ENCODE measurements around the gene GABRP.
"Not testable (repeated sequence)": the region's sequence is repeated elsewhere in the genome, so short reads cannot be mapped to it uniquely, and the experiment has no call there.

GABRP gene

GRCh38 chr5:170749911-170750431 lies 33.6 kb upstream of the GABRP start:
- TF ChIP-seq CTCF (IDR thresholded peaks at IDR 0.05; ENCODE audit: insufficient read depth, missing control alignments), result no peak

GRCh38 chr5:170750791-170751190 lies 32.7 kb upstream of the GABRP start:
- TF ChIP-seq CTCF (IDR thresholded peaks at IDR 0.05; ENCODE audit: insufficient read depth, missing control alignments), result no peak
- DNase-seq (ENCODE audit: insufficient read length, low spot score), result no peak
- no peak for FAIRE-seq

More at GRCh38 chr5:170749911-170750431, 33.6 kb upstream of the GABRP start:
- no peak for FAIRE-seq
- DNase-seq (ENCODE audit: insufficient read length, low spot score), result no peak

DNA sequence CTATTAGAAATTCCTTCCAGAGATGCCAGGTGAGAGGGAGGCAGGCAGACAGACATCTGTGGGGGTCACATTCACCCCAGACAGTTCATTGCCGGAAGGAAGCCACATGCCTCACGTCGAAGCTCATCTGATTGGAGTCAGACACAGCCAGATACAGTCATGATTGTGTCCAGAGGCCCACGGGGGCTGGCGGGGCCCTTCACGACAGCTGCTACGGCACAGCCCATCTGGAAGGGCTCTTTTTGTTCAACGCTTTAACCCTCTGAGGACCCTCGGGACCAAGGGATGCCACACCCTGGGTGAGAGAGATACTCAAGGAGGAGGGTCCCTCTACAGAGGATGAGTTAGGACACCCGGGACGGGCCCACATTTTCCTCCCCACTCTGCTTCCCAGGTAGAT lies 31.9 kb upstream of the GABRP start:
- DNase-seq (ENCODE audit: insufficient read length, low spot score) (no peak), FAIRE-seq (no peak)
- no peak for TF ChIP-seq CTCF (IDR thresholded peaks at IDR 0.05; ENCODE audit: insufficient read depth, missing control alignments)

GRCh38 chr5:170752257-170753215 lies 31.0 kb upstream of the GABRP start:
- DNase-seq (ENCODE audit: insufficient read length, low spot score) (no peak), FAIRE-seq (no peak)
- TF ChIP-seq CTCF (IDR thresholded peaks at IDR 0.05; ENCODE audit: insufficient read depth, missing control alignments), result no peak

DNA sequence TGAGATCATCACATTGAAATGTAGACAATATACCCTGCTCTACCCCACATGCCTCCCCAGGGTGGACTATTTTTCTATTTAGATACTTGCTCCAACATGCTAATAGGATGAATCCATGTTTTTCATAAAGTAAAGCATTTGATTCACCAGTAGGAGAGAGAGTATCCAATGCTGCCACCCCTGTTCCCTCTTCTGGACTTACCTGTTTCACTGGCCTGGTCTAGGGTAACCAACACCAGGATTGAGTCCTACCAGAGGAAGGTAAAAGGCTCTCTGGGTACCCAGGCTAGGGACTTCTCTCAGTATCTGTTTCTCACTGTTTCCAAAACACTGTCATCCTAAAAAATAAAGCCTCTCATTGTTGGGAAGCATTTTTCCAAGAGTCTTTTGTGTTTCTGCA lies 30.2 kb upstream of the GABRP start:
- no peak for DNase-seq (ENCODE audit: insufficient read length, low spot score)
- no peak for FAIRE-seq
- TF ChIP-seq CTCF (IDR thresholded peaks at IDR 0.05; ENCODE audit: insufficient read depth, missing control alignments), result no peak

DNA sequence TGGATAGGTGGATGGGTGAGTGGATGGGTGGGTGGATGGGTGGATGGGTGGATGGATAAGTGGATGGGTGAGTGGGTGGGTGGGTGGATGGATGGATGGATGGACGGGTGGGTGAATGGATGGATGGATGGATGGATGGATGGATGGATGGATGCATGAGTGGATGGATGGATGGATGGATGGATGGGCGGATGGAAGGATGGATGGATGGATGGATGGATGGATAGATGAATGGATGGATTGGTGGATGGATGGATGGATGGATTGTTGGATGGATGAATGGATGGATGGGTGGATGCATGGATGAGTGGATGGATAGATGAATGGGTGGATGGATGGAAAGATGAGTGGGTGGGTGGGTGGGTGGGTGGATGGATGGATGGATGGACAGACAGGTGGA lies 29.0 kb upstream of the GABRP start:
- FAIRE-seq, result not testable (repeated sequence)

GRCh38 chr5:170755679-170756456 lies 27.7 kb upstream of the GABRP start:
- DNase-seq (ENCODE audit: insufficient read length, low spot score), result no peak
- no peak for FAIRE-seq
- TF ChIP-seq CTCF (IDR thresholded peaks at IDR 0.05; ENCODE audit: insufficient read depth, missing control alignments), result no peak

More for the DNA sequence above, 29.0 kb upstream of the GABRP start:
- DNase-seq (ENCODE audit: insufficient read length, low spot score), result not testable (repeated sequence)
